ENCODE measurements around the gene LSM4.

Gene LSM4

DNA sequence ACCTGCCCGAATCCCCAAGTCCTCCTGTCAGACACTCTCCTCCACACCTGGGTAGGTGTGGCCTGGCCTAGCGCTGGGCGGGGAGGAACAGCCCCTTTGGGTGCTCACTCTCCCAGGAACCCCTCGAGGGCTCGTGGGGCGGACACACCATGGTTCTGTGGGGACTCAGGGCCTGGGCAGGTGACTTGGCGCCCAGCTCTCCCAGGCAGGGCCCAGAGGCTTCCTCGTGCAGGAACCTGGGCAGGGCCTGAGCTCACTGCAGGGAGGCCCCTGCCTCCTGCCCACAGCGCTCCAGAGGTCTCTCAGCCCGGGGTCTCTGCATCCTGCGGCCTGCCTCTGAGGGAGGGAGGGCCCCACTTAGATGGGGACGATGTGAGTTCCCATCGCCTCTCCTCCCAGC, 11.9 kb downstream of the LSM4 start:
- Histone ChIP-seq H3K9me3 (ENCODE audit: insufficient read depth, low read depth, low read length) (no peaks in the 10 kb centered on the region), H3K4me3 (ENCODE audit: low read length) (no peak overlapping the region), H3K4me1 (ENCODE audit: insufficient read depth, low read length) (no peaks in the 10 kb centered on the region), H3K9ac (ENCODE audit: low read depth, low read length) (no peak overlapping the region), H3K27me3 (ENCODE audit: insufficient read depth, low read length) (no peaks in the 10 kb centered on the region), H3K27ac (ENCODE audit: low read depth, low read length) (no peak overlapping the region), H3K36me3 (ENCODE audit: insufficient read depth, low read length) (peaks cover 98% of the 10 kb centered on the region)
- 95% methylated on average over 13 of the region's 13 CpGs for WGBS

DNA sequence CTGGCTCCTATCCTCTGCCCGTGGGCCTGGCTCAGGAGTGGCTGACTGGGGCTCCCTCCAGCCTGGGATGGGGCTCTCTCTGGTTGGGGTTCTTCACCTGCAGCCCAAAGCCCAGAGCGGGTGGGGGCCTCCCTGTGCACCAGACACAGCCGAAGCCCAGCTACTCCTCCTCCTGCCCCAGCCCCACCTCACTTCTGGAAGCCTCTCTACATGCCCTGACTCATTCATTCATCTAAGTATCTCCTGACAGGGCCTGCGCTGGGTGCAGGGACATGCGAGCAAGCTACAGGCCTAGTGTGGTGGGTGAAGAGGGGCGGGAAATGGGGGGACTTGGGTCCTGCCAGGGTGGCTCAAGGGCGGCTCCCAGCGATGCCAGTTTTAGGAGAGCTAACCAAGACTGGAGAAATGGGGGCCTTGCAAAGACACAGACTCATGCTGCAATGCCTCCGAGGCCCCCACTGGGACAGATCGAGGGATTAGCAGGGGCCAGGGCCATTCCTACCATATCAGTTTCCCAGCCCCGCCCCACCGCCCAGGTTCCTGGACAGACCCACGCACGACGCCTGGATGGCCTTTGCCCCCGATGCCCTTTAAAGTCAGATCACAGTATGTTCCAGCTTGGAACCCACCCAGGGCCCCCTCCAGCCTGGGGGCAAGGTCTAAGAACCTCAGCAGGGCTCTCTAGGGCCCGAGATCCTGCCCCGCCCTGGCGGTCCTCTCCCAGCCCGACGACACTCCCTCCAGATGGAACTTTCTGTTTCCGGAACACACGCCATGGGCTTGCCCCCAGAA, 12.6 kb downstream of the LSM4 start:
- Histone ChIP-seq H3K36me3 (ENCODE audit: insufficient read depth, low read length) (peaks cover 92% of the 10 kb centered on the region), H3K27ac (ENCODE audit: low read depth, low read length) (no peak overlapping the region), H3K27me3 (ENCODE audit: insufficient read depth, low read length) (no peaks in the 10 kb centered on the region), H3K9me3 (ENCODE audit: insufficient read depth, low read depth, low read length) (no peaks in the 10 kb centered on the region), H3K9ac (ENCODE audit: low read depth, low read length) (no peak overlapping the region), H3K4me1 (ENCODE audit: insufficient read depth, low read length) (peaks cover under 1% of the 10 kb centered on the region), H3K4me3 (ENCODE audit: low read length) (no peak overlapping the region)
- 91% methylated on average over 23 of the region's 23 CpGs for WGBS

DNA sequence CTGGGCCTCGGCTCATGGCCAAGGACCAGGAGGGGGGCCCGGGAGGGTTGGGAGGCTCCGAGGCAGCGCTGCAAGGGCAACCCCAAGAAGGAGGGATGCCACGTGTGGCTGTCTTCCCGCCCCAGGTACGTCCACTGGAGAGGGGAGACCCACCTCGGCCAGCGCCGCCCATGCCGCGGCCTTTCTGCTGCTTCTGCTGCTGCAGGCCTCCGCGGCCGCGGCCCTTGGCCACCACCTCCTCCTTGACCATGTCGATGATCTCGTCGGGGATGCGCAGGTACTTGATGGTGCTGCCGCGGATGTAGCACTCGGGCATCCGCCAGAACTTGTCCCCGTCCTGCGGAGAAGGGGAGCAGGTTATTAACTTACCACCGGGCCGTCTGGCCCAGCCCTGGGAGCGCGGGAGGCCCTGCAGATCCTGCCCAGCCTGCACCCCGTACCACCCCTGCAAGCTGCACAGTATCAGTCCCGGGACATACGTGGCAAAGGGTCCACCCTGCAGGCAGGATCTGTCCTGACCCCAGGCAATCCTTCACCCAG, 13.3 kb downstream of the LSM4 start:
- peaks cover 86% of the 10 kb centered on the region for H3K36me3 ChIP-seq (ENCODE audit: insufficient read depth, low read length)
- no peak overlapping the region for H3K4me3 ChIP-seq (ENCODE audit: low read length)
- peaks cover 8% of the 10 kb centered on the region for H3K4me1 ChIP-seq (ENCODE audit: insufficient read depth, low read length)
- H3K27me3 ChIP-seq (ENCODE audit: insufficient read depth, low read length), result no peaks in the 10 kb centered on the region
- no peak overlapping the region for H3K9ac ChIP-seq (ENCODE audit: low read depth, low read length)
- no peak overlapping the region for H3K27ac ChIP-seq (ENCODE audit: low read depth, low read length)
- WGBS, result 96% methylated on average over 33 of the region's 33 CpGs
- H3K9me3 ChIP-seq (ENCODE audit: insufficient read depth, low read depth, low read length), result no peaks in the 10 kb centered on the region

DNA sequence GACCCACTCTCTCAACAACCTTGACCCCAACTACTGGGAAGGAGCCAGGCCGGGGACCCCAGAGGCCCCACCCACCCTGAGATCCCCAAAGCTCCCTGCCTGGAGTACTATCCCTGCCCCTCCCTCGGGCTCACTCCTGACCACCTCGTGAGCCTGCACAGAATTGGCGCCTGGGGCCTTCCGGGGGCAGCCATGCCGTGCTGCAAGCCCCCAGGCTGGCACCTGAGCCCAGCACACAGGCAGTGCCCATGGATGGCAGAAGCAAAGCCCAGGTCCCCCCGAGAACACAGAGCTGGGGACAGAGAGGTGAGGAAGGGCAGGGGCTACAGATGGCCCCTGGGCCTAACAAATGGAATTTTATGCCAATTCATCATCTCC, 13.9 kb downstream of the LSM4 start:
- Histone ChIP-seq H3K27me3 (ENCODE audit: insufficient read depth, low read length) (no peaks in the 10 kb centered on the region), H3K9ac (ENCODE audit: low read depth, low read length) (no peak overlapping the region), H3K36me3 (ENCODE audit: insufficient read depth, low read length) (peaks cover 80% of the 10 kb centered on the region), H3K4me1 (ENCODE audit: insufficient read depth, low read length) (peaks cover 11% of the 10 kb centered on the region), H3K27ac (ENCODE audit: low read depth, low read length) (no peak overlapping the region), H3K4me3 (ENCODE audit: low read length) (no peak overlapping the region), H3K9me3 (ENCODE audit: insufficient read depth, low read depth, low read length) (no peaks in the 10 kb centered on the region)
- 95% methylated on average over 7 of the region's 7 CpGs for WGBS

DNA sequence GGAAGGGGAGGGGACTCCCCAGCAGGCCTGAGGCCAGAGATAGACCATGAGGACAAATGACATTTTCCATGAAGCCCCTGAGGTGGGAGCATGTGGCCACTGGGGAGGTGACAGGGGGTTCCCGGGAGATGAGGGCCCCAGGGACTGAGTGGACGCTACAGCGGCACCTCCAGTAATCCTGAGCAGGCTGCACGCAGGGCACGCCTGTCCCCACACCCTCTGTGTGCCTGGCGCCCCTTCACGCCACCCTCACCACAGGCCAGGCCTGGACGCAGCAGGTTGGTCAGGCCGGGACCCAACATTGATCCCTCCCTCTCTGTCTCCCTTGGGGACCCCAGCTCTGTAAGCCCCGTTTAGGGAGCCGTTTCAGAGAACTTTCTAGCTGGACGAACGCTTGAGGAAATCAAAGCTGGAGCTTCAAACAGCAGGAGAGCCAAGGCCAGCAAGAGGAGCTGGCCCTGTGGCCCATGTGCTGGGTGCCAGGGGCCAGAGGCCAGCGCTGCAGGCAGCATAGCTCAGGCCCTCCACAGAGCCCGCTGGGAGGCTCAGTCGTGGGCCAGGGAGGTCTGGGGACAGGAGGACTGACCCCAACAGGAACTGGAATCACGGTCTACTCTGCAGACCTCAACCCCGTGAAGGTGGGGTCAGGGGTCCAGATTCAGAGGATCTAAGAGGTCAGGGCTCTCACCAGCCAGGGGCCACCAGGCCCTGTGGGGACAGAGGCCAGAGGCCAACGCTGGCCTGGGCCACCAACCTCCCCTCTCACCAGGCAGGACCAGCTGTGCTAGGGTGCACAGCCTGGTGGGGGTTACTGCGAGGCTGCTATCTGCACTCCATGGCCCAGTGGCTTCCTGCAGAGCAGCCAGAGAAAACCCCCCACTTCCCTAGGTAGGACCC, 14.6 kb downstream of the LSM4 start:
- Histone ChIP-seq H3K4me3 (ENCODE audit: low read length) (no peak overlapping the region), H3K27ac (ENCODE audit: low read depth, low read length) (no peak overlapping the region), H3K36me3 (ENCODE audit: insufficient read depth, low read length) (peaks cover 74% of the 10 kb centered on the region), H3K9ac (ENCODE audit: low read depth, low read length) (no peak overlapping the region), H3K4me1 (ENCODE audit: insufficient read depth, low read length) (peaks cover 13% of the 10 kb centered on the region), H3K27me3 (ENCODE audit: insufficient read depth, low read length) (no peaks in the 10 kb centered on the region), H3K9me3 (ENCODE audit: insufficient read depth, low read depth, low read length) (no peaks in the 10 kb centered on the region)
- 96% methylated on average over 20 of the region's 20 CpGs for WGBS

DNA sequence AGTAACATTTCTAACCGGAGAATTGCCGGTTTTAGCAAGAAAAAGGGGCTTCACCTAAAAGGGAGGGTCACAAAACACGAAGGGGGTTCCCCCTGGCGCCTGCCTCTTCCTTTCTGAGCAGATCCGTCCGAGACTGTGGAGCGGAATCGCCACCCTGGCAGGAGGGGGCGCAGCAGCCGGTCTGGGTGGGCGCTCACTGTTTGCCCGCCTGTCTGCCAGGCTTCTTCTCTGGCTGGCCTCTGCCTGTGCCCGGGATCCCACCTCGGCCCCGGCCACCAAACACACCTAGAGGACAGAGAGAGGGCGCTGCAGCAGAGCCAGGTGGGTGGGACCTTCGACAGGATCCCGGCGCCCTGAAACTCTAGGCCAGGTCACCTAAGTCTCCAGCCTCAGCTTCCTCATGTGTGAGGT, 15.6 kb downstream of the LSM4 start:
- no peaks in the 10 kb centered on the region for H3K9me3 ChIP-seq (ENCODE audit: insufficient read depth, low read depth, low read length)
- H3K4me3 ChIP-seq (ENCODE audit: low read length), result no peak overlapping the region
- no peak overlapping the region for H3K27ac ChIP-seq (ENCODE audit: low read depth, low read length)
- H3K27me3 ChIP-seq (ENCODE audit: insufficient read depth, low read length), result no peaks in the 10 kb centered on the region
- no peak overlapping the region for H3K9ac ChIP-seq (ENCODE audit: low read depth, low read length)
- WGBS, result 93% methylated on average over 19 of the region's 19 CpGs
- H3K4me1 ChIP-seq (ENCODE audit: insufficient read depth, low read length), result peaks cover 13% of the 10 kb centered on the region
- H3K36me3 ChIP-seq (ENCODE audit: insufficient read depth, low read length), result peaks cover 63% of the 10 kb centered on the region

DNA sequence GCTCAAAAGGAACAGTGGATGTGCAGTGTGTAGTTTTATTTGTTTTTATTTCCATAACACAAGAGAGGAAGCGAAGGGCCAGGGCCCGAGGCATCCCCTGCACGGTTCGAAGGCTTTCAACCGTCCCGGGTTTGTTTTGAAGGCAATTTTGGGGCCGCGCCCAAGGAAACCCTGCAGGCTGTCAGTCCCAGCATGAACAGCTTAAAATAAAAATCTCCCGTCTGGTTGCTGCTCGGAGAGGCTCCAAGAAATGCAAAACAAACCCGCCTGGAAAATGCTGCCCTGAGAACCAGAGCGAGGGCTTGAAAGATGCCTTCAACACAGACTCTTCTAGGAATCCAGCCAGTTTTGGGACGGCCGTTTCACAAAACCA, 16.0 kb downstream of the LSM4 start:
- Histone ChIP-seq H3K4me3 (ENCODE audit: low read length) (no peak overlapping the region), H3K9ac (ENCODE audit: low read depth, low read length) (no peak overlapping the region), H3K9me3 (ENCODE audit: insufficient read depth, low read depth, low read length) (no peaks in the 10 kb centered on the region), H3K36me3 (ENCODE audit: insufficient read depth, low read length) (peaks cover 59% of the 10 kb centered on the region), H3K27ac (ENCODE audit: low read depth, low read length) (no peak overlapping the region), H3K4me1 (ENCODE audit: insufficient read depth, low read length) (peaks cover 13% of the 10 kb centered on the region), H3K27me3 (ENCODE audit: insufficient read depth, low read length) (no peaks in the 10 kb centered on the region)
- 90% methylated on average over 14 of the region's 14 CpGs for WGBS

DNA sequence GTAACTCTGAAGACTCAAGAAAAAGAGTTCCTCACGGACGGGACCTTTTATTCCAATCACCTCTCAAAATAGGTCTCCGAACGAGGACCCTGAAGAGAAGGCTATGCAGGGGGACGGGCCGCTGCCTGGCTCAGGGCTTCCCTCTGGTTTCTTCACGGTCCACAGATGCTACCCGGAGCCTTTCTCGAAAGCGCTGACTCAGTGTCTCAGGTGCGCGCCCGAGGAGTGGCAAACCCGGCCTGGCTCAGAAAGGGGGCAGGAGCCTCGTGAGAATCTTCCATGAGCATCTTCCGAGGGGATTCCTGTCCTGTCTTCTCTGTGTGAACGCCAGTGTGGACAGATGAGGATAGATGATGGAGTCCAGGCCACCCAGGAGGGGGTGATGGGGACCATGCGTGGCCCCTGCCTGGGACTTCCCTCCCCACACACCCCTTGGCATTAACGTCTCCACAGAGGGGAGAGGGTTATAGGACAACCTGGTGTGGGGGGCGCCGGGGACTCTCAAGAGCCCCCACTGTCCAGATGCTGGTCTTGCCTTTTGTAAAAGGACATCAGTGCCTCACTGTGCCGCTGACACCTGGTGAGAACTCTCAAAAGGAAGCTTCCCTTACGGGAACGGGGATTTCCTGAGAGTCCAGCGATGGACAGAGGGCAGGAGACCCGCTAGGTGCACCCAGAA, 16.5 kb downstream of the LSM4 start:
- no peaks in the 10 kb centered on the region for H3K9me3 ChIP-seq (ENCODE audit: insufficient read depth, low read depth, low read length)
- peaks cover 13% of the 10 kb centered on the region for H3K4me1 ChIP-seq (ENCODE audit: insufficient read depth, low read length)
- H3K27ac ChIP-seq (ENCODE audit: low read depth, low read length), result 0 out of 2 replicates have a peak overlapping the region, but pooled peaks have one; percentile 25
- peaks cover 54% of the 10 kb centered on the region for H3K36me3 ChIP-seq (ENCODE audit: insufficient read depth, low read length)
- H3K27me3 ChIP-seq (ENCODE audit: insufficient read depth, low read length), result no peaks in the 10 kb centered on the region
- H3K9ac ChIP-seq (ENCODE audit: low read depth, low read length), result no peak overlapping the region
- no peak overlapping the region for H3K4me3 ChIP-seq (ENCODE audit: low read length)
- WGBS, result 92% methylated on average over 26 of the region's 26 CpGs

DNA sequence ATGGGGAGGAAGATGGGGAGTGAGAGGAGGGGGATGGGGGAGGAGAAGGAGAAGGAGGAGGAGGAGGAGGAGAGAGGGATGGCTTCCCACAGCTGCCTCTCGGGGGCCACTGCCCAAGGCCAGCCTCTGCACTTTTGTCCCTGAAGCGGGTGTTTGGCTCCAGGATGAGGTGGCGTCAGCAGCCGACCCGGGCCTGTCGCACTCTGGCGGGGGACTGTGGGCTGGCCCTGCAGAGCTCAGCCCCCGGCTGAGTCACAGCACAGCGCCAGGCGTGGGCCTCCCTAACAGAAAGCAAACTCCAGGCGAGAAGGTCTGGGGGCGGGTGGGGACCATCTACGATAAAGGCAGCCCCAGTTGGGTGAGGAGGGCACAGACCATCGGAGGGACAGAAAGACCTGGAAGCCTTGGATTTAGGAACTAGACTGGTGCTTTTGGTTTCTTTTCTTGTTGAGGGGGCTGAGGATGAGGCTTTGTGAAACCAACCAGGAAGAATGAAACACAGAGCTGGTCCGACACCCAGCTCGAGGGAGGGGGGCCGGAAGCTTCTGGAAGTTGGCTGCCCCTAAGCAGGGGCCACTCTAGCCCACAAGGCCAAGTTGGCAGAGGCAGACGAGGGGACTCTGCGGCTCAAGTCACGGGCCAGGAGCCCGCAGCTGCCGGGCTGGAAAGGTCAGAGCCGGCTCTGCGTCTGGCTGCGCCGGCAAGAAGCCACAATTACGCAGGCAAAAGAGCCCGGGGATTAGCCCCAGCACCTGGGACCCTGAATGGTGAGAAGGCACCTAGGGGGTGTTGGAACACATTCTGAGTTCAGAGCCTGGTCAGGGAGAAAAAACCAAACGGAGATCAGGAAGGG, 18.2 kb downstream of the LSM4 start:
- peaks cover 37% of the 10 kb centered on the region for H3K36me3 ChIP-seq (ENCODE audit: insufficient read depth, low read length)
- H3K4me3 ChIP-seq (ENCODE audit: low read length), result peak overlapping the region; percentile 41
- no peaks in the 10 kb centered on the region for H3K9me3 ChIP-seq (ENCODE audit: insufficient read depth, low read depth, low read length)
- no peaks in the 10 kb centered on the region for H3K27me3 ChIP-seq (ENCODE audit: insufficient read depth, low read length)
- 11% methylated on average over 29 of the region's 29 CpGs for WGBS
- peaks cover 13% of the 10 kb centered on the region for H3K4me1 ChIP-seq (ENCODE audit: insufficient read depth, low read length)
- peak overlapping the region; percentile 96 for H3K27ac ChIP-seq (ENCODE audit: low read depth, low read length)
- H3K9ac ChIP-seq (ENCODE audit: low read depth, low read length), result peak overlapping the region; percentile 73

DNA sequence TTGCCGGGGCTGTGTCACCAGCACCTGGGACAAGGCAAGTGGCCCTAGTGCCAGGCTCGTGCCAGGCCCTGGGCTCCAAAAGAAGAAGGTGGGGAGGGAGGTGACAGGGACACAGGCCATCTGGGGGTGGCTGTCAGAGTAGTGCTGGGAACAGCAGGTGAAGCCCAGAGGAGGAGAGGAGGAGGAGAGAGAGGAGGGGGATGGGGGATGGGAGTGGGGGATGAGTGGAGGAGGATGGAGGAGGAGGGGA, 18.7 kb downstream of the LSM4 start:
- Histone ChIP-seq H3K4me3 (ENCODE audit: low read length) (no peak overlapping the region), H3K27me3 (ENCODE audit: insufficient read depth, low read length) (no peaks in the 10 kb centered on the region), H3K27ac (ENCODE audit: low read depth, low read length) (peak overlapping the region; percentile 57; the same call in 1 of the 2 replicates), H3K9ac (ENCODE audit: low read depth, low read length) (no peak overlapping the region), H3K36me3 (ENCODE audit: insufficient read depth, low read length) (peaks cover 32% of the 10 kb centered on the region), H3K9me3 (ENCODE audit: insufficient read depth, low read depth, low read length) (no peaks in the 10 kb centered on the region), H3K4me1 (ENCODE audit: insufficient read depth, low read length) (peaks cover 13% of the 10 kb centered on the region)
- WGBS, result 20% methylated on average over 2 of the region's 2 CpGs
